Measurements from ENCODE around the gene ABHD8.

ABHD8 gene

GRCh38 chr19:17325881-17326594 is 22.8 kb upstream of the ABHD8 start:
- no peak for TF ChIP-seq TAF1 (IDR thresholded peaks at IDR 0.05; ENCODE audit: borderline replicate concordance, insufficient read depth, low read length)
- no peak for TF ChIP-seq POLR2AphosphoS5 (IDR thresholded peaks at IDR 0.05; ENCODE audit: low read depth, low read length)
- TF ChIP-seq FOXP2 (optimal IDR thresholded peaks at IDR 0.05; ENCODE audit: borderline replicate concordance, extremely low read depth, extremely low read length, insufficient read depth): no peak
- no peak for TF ChIP-seq SIN3A (IDR thresholded peaks at IDR 0.05; ENCODE audit: borderline replicate concordance, insufficient read depth, low read length)
- no peak for TF ChIP-seq REST (IDR thresholded peaks at IDR 0.05; ENCODE audit: insufficient read depth in 1 of 2, low read depth in 2 of 2, low read length in 2 of 2)

- TF ChIP-seq SIN3A (IDR thresholded peaks at IDR 0.05; ENCODE audit: borderline replicate concordance, insufficient read depth, low read length) (no peak), POLR2AphosphoS5 (IDR thresholded peaks at IDR 0.05; ENCODE audit: low read depth, low read length) (no peak), TAF1 (IDR thresholded peaks at IDR 0.05; ENCODE audit: borderline replicate concordance, insufficient read depth, low read length) (no peak), REST (IDR thresholded peaks at IDR 0.05; ENCODE audit: insufficient read depth in 1 of 2, low read depth in 2 of 2, low read length in 2 of 2) (no peak), FOXP2 (optimal IDR thresholded peaks at IDR 0.05; ENCODE audit: borderline replicate concordance, extremely low read depth, extremely low read length, insufficient read depth) (no peak)
Observed at GRCh38 chr19:17325133-17325532, 21.9 kb upstream of the ABHD8 start.

GRCh38 chr19:17324357-17325114 is 21.3 kb upstream of the ABHD8 start:
- TF ChIP-seq POLR2AphosphoS5 (IDR thresholded peaks at IDR 0.05; ENCODE audit: low read depth, low read length): no peak
- no peak for TF ChIP-seq REST (IDR thresholded peaks at IDR 0.05; ENCODE audit: insufficient read depth in 1 of 2, low read depth in 2 of 2, low read length in 2 of 2)
- no peak for TF ChIP-seq SIN3A (IDR thresholded peaks at IDR 0.05; ENCODE audit: borderline replicate concordance, insufficient read depth, low read length)
- no peak for TF ChIP-seq TAF1 (IDR thresholded peaks at IDR 0.05; ENCODE audit: borderline replicate concordance, insufficient read depth, low read length)
- TF ChIP-seq FOXP2 (optimal IDR thresholded peaks at IDR 0.05; ENCODE audit: borderline replicate concordance, extremely low read depth, extremely low read length, insufficient read depth): no peak

GRCh38 chr19:17323964-17324332 is 20.7 kb upstream of the ABHD8 start:
- TF ChIP-seq FOXP2 (optimal IDR thresholded peaks at IDR 0.05; ENCODE audit: borderline replicate concordance, extremely low read depth, extremely low read length, insufficient read depth) (no peak), TAF1 (IDR thresholded peaks at IDR 0.05; ENCODE audit: borderline replicate concordance, insufficient read depth, low read length) (no peak), SIN3A (IDR thresholded peaks at IDR 0.05; ENCODE audit: borderline replicate concordance, insufficient read depth, low read length) (no peak), REST (IDR thresholded peaks at IDR 0.05; ENCODE audit: insufficient read depth in 1 of 2, low read depth in 2 of 2, low read length in 2 of 2) (no peak), POLR2AphosphoS5 (IDR thresholded peaks at IDR 0.05; ENCODE audit: low read depth, low read length) (no peak)
